ENCODE measurements around the gene MOGAT1. TPM values are rescaled to one million over a fixed set of nuclear protein-coding genes. Genes with fewer than 3 reads are reported as not detected.

MOGAT1 gene
- total and polyA plus RNA-seq, 2 of the 8 experiments (the other 6 are each of a cell fraction or from before 2014, with no cell fraction given) = 0.11 to 0.67 TPM

GRCh38 chr2:222653280-222653679 lies 18.2 kb upstream of the MOGAT1 start:
- no peak overlapping the region for H3K56ac ChIP-seq (replicated peaks; ENCODE audit: insufficient read length, low read depth, low read length)
- H4K5ac ChIP-seq (ENCODE audit: insufficient read length, low read depth, low read length) = no peak overlapping the region
- H3K4me3 ChIP-seq (ENCODE audit: extremely low read depth in 1 of 4, insufficient read depth in 2 of 4, low read depth in 3 of 4, low read length in 4 of 4) = no peak overlapping the region
- no peak overlapping the region for H4K91ac ChIP-seq (replicated peaks; ENCODE audit: insufficient read length, low read length)
- peaks cover 3 to 9% of the 10 kb centered on the region in 2 experiments for H4K20me1 ChIP-seq (replicated peaks in 1 of 2; ENCODE audit: control insufficient read depth in 1 of 2, insufficient read depth in 2 of 2, low read length in 2 of 2)
- H2BK15ac ChIP-seq (ENCODE audit: low read length) = no peak overlapping the region
- H2BK120ac ChIP-seq (replicated peaks; ENCODE audit: low read depth, low read length) = no peak overlapping the region
- no peak overlapping the region for H2BK12ac ChIP-seq (ENCODE audit: low read depth, low read length)
- H3K27me3 ChIP-seq (replicated peaks in 1 of 4; ENCODE audit: control insufficient read depth in 3 of 4, extremely low read depth in 1 of 4, insufficient read depth in 3 of 4, low read length in 3 of 4) = no peaks in the 10 kb centered on the region
- peaks cover 0 to 5% (median 3%) of the 10 kb centered on the region in 4 experiments; a peak in 5 of 8 replicates for H3K36me3 ChIP-seq (ENCODE audit: control insufficient read depth in 2 of 4, insufficient read depth in 4 of 4, low read length in 3 of 4)
- H3K14ac ChIP-seq (ENCODE audit: insufficient read length) = no peak overlapping the region
- CTCF ChIA-PET (ENCODE audit: partially characterized antibody) = interaction anchor here (0.6 to 2.3 kb wide), 2 partner anchors 18 to 70 kb away, joined by 3 to 9 read pairs; partner anchors contain the start of gene MOGAT1
- peaks cover 4% of the 10 kb centered on the region; the same call in 1 of the 2 replicates for H3K79me1 ChIP-seq (ENCODE audit: low read depth, low read length)
- H3K79me2 ChIP-seq (ENCODE audit: control insufficient read depth in 1 of 2, insufficient read depth in 2 of 2, low read length in 2 of 2) = peaks cover 5 to 80% of the 10 kb centered on the region in 2 experiments
- DNase-seq (ENCODE audit: low read depth in 1 of 2, low spot score in 2 of 2) = no peak
- H3K4me1 ChIP-seq (replicated peaks in 1 of 4; ENCODE audit: control insufficient read depth in 3 of 4, insufficient read depth in 4 of 4, low read length in 3 of 4) = peaks cover 0 to 3% (median under 1%) of the 10 kb centered on the region in 4 experiments; a peak in 2 of 7 replicates
- no peak overlapping the region for H4K8ac ChIP-seq (ENCODE audit: extremely low read depth, insufficient read depth, low read length)
- H3K9ac ChIP-seq (replicated peaks in 1 of 4; ENCODE audit: extremely low read depth in 1 of 4, low read depth in 3 of 4, low read length in 3 of 4) = no peak overlapping the region
- H3K23me2 ChIP-seq (ENCODE audit: low read depth, low read length) = peaks cover 4% of the 10 kb centered on the region
- FAIRE-seq = no peak
- H3K18ac ChIP-seq (ENCODE audit: extremely low read depth, low read length) = no peak overlapping the region
- no peak for TF ChIP-seq RFX5 (IDR thresholded peaks at IDR 0.05; ENCODE audit: borderline replicate concordance, low read depth, low read length)
- TF ChIP-seq, protein P1, sequence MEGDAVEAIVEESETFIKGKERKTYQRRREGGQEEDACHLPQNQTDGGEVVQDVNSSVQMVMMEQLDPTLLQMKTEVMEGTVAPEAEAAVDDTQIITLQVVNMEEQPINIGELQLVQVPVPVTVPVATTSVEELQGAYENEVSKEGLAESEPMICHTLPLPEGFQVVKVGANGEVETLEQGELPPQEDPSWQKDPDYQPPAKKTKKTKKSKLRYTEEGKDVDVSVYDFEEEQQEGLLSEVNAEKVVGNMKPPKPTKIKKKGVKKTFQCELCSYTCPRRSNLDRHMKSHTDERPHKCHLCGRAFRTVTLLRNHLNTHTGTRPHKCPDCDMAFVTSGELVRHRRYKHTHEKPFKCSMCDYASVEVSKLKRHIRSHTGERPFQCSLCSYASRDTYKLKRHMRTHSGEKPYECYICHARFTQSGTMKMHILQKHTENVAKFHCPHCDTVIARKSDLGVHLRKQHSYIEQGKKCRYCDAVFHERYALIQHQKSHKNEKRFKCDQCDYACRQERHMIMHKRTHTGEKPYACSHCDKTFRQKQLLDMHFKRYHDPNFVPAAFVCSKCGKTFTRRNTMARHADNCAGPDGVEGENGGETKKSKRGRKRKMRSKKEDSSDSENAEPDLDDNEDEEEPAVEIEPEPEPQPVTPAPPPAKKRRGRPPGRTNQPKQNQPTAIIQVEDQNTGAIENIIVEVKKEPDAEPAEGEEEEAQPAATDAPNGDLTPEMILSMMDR (IDR thresholded peaks at IDR 0.05; ENCODE audit: control extremely low read depth in 1 of 3, insufficient read depth in 1 of 3, low read depth in 1 of 3, low read length in 3 of 3) = no peak
- TF ChIP-seq SP4 (IDR thresholded peaks at IDR 0.05; ENCODE audit: low read length) = no peak
- TF ChIP-seq RXRA (IDR thresholded peaks at IDR 0.05; ENCODE audit: insufficient read depth, low read depth, low read length) = no peak
- TF ChIP-seq GTF2F1 (IDR thresholded peaks at IDR 0.05; ENCODE audit: borderline replicate concordance, low read depth, low read length) = no peak
- H2BK5ac ChIP-seq (ENCODE audit: low read depth, low read length) = no peak overlapping the region
- H2AK5ac ChIP-seq (ENCODE audit: low read depth, low read length) = no peak overlapping the region
- H2BK20ac ChIP-seq (ENCODE audit: low read length) = no peak overlapping the region
- no peak overlapping the region for H2AFZ ChIP-seq (ENCODE audit: low read length)
- no peak overlapping the region for H3K4ac ChIP-seq (replicated peaks; ENCODE audit: insufficient read length, low read depth, low read length)
- no peak overlapping the region for H3K23ac ChIP-seq (ENCODE audit: insufficient read length)
- no peak overlapping the region for H3K4me2 ChIP-seq (ENCODE audit: insufficient read depth in 1 of 2, low read depth in 2 of 2, low read length in 2 of 2)
- POLR2A ChIA-PET (ENCODE audit: partially characterized antibody) = interaction anchor here (0.8 kb wide), 1 partner anchor 12 kb away, joined by 3 read pairs; no protein-coding TSS in a partner anchor
- H3K27ac ChIP-seq (ENCODE audit: low read depth, low read length) = no peak overlapping the region
- no peaks in the 10 kb centered on the region for H3K9me3 ChIP-seq (ENCODE audit: insufficient read depth in 2 of 2, low read depth in 1 of 2, low read length in 1 of 2)
